HG03025 (cell line): ENCODE measurements around the gene SGF29.
"Not testable (repeated sequence)": the region's sequence is repeated elsewhere in the genome, so short reads cannot be mapped to it uniquely, and the experiment has no call there.

Experiments
- ATAC-seq: cut with Tn5 transposase; IDR thresholded peaks from one replicate; pipeline ENCODE4 v1.9.1; 2021; ENCODE audit warnings: mild to moderate bottlenecking, moderate library complexity; ENCODE audit not compliant: unreplicated experiment, low FRiP score

Gene SGF29

GRCh38 chr16:28592511-28592910 is 38.8 kb downstream of the SGF29 start:
- no peak for ATAC-seq

GRCh38 chr16:28592979-28593553 is 39.3 kb downstream of the SGF29 start:
- no peak for ATAC-seq

GRCh38 chr16:28595451-28595850 is 41.7 kb downstream of the SGF29 start:
- not testable (repeated sequence) for ATAC-seq

- no peak for ATAC-seq
Observed at GRCh38 chr16:28596115-28596630, 42.5 kb downstream of the SGF29 start.

GRCh38 chr16:28596840-28597691 is 43.3 kb downstream of the SGF29 start, which contains the start of gene SULT1A2:
Gene SULT1A2 (minus strand): TSS chr16:28597050. CDS start chr16:28595930, 1,120 bp downstream.
- ATAC-seq: no peak

- ATAC-seq: no peak
Observed at GRCh38 chr16:28597692-28598261, 44.1 kb downstream of the SGF29 start.

- ATAC-seq: not testable (repeated sequence)
Observed at GRCh38 chr16:28599377-28600285, 45.9 kb downstream of the SGF29 start.

- ATAC-seq: not testable (repeated sequence)
Observed at GRCh38 chr16:28600965-28601364, 47.2 kb downstream of the SGF29 start.

- ATAC-seq: not testable (repeated sequence)
Observed at GRCh38 chr16:28601589-28601988, 47.9 kb downstream of the SGF29 start.

GRCh38 chr16:28602062-28602461 is 48.3 kb downstream of the SGF29 start:
- ATAC-seq: not testable (repeated sequence)

GRCh38 chr16:28602529-28602928 is 48.8 kb downstream of the SGF29 start:
- ATAC-seq: no peak

- no peak for ATAC-seq
Observed at GRCh38 chr16:28603381-28604185, 49.9 kb downstream of the SGF29 start.

GRCh38 chr16:28604186-28604565 is 50.5 kb downstream of the SGF29 start:
- no peak for ATAC-seq

- ATAC-seq: no peak
Observed at GRCh38 chr16:28606291-28607115, 52.8 kb downstream of the SGF29 start.

- ATAC-seq: no peak
Observed at GRCh38 chr16:28607116-28607623, 53.5 kb downstream of the SGF29 start.

GRCh38 chr16:28607681-28608495 is 54.2 kb downstream of the SGF29 start:
- ATAC-seq: not testable (repeated sequence)

- not testable (repeated sequence) for ATAC-seq
Observed at GRCh38 chr16:28608496-28608808, 54.7 kb downstream of the SGF29 start.
